Measurements from ENCODE around the gene SLC5A2. TPM values are rescaled to one million over a fixed set of nuclear protein-coding genes. Genes with fewer than 3 reads are reported as not detected.

The SLC5A2 gene
- total RNA-seq, 1 experiment from 2014 or later = 0.13 TPM

- CTCF ChIA-PET = no interaction called here
- Histone ChIP-seq H3K9me2 (ENCODE audit: insufficient read depth) (no peaks in the 10 kb centered on the region), H2AFZ (no peak overlapping the region), H3K4me1 (replicated peaks; ENCODE audit: insufficient read depth) (0 out of 2 replicates have a peak, but pooled peaks cover 5% of the 10 kb centered on the region), H3F3A (ENCODE audit: insufficient read depth, low read depth) (peaks cover 16% of the 10 kb centered on the region; the same call in 1 of the 2 replicates), H4K20me1 (ENCODE audit: insufficient read depth) (no peaks in the 10 kb centered on the region; the same call in 1 of the 2 replicates), H3K36me3 (ENCODE audit: low read depth) (no peaks in the 10 kb centered on the region), H3K9me3 (ENCODE audit: insufficient read depth, low read depth) (no peaks in the 10 kb centered on the region), H3K4me2 (no peak overlapping the region), H3K27ac (no peak overlapping the region), H3K79me2 (ENCODE audit: low read depth) (no peaks in the 10 kb centered on the region), H3K27me3 (ENCODE audit: insufficient read depth, low read depth) (no peaks in the 10 kb centered on the region), H3K4me3 (no peak overlapping the region)
- BruUV-seq (replicated peaks) = no TSS peak
- DNase-seq = no peak
- POLR2A ChIA-PET (ENCODE audit: unreplicated experiment) = no interaction called here
- intact Hi-C loops (cut with micrococcal nuclease; ENCODE audit: unreplicated experiment) = no loop called here
- TF ChIP-seq EZH2 (IDR thresholded peaks at IDR 0.05; ENCODE audit: low read depth) = no peak
- no peak for TF ChIP-seq CTCF (conservative IDR thresholded peaks at IDR 0.05)
Observed at GRCh38 chr16:31467858-31468257, 15.1 kb upstream of the SLC5A2 start.

GRCh38 chr16:31470615-31471014, 12.3 kb upstream of the SLC5A2 start:
- TF ChIP-seq EZH2 (IDR thresholded peaks at IDR 0.05; ENCODE audit: low read depth) (no peak), CTCF (conservative IDR thresholded peaks at IDR 0.05) (no peak)
- intact Hi-C loops (cut with micrococcal nuclease; ENCODE audit: unreplicated experiment) = loop anchor here (5.0 kb wide), 1 partner anchor 227 kb away; no protein-coding TSS in a partner anchor
- H3F3A ChIP-seq (ENCODE audit: insufficient read depth, low read depth) = peaks cover 21% of the 10 kb centered on the region; the same call in 1 of the 2 replicates
- H3K4me3 ChIP-seq = no peak overlapping the region
- 0 out of 2 replicates have a peak, but pooled peaks cover 5% of the 10 kb centered on the region for H3K4me1 ChIP-seq (replicated peaks; ENCODE audit: insufficient read depth)
- CTCF ChIA-PET = interaction anchor here (0.7 kb wide), 1 partner anchor 30 kb away, joined by 3 read pairs; no protein-coding TSS in a partner anchor
- H3K4me2 ChIP-seq = no peak overlapping the region
- BruUV-seq (replicated peaks) = no TSS peak
- no peak for DNase-seq
- POLR2A ChIA-PET (ENCODE audit: unreplicated experiment) = no interaction called here
- no peak overlapping the region for H3K27ac ChIP-seq
- no peaks in the 10 kb centered on the region for H3K9me3 ChIP-seq (ENCODE audit: insufficient read depth, low read depth)
- no peaks in the 10 kb centered on the region for H3K36me3 ChIP-seq (ENCODE audit: low read depth)
- no peaks in the 10 kb centered on the region for H3K9me2 ChIP-seq (ENCODE audit: insufficient read depth)
- no peaks in the 10 kb centered on the region for H3K27me3 ChIP-seq (ENCODE audit: insufficient read depth, low read depth)
- H2AFZ ChIP-seq = no peak overlapping the region
- no peaks in the 10 kb centered on the region for H3K79me2 ChIP-seq (ENCODE audit: low read depth)
- no peaks in the 10 kb centered on the region; the same call in 1 of the 2 replicates for H4K20me1 ChIP-seq (ENCODE audit: insufficient read depth)

GRCh38 chr16:31471241-31471874, 11.6 kb upstream of the SLC5A2 start:
- no peaks in the 10 kb centered on the region for H3K9me2 ChIP-seq (ENCODE audit: insufficient read depth)
- no peak for TF ChIP-seq CTCF (conservative IDR thresholded peaks at IDR 0.05)
- no peak for TF ChIP-seq EZH2 (IDR thresholded peaks at IDR 0.05; ENCODE audit: low read depth)
- H2AFZ ChIP-seq = peak overlapping the region; percentile 66; the same call in 1 of the 2 replicates
- no peak overlapping the region for H3K27ac ChIP-seq
- no peaks in the 10 kb centered on the region for H3K27me3 ChIP-seq (ENCODE audit: insufficient read depth, low read depth)
- CTCF ChIA-PET = interaction anchor here (0.7 to 1.9 kb wide), 2 partner anchors 11 to 29 kb away, joined by 3 to 10 read pairs; no protein-coding TSS in a partner anchor
- H3K9me3 ChIP-seq (ENCODE audit: insufficient read depth, low read depth) = no peaks in the 10 kb centered on the region
- no peaks in the 10 kb centered on the region for H3K79me2 ChIP-seq (ENCODE audit: low read depth)
- H3K36me3 ChIP-seq (ENCODE audit: low read depth) = no peaks in the 10 kb centered on the region
- peak overlapping the region; percentile 60; the same call in 1 of the 2 replicates for H3K4me3 ChIP-seq
- POLR2A ChIA-PET (ENCODE audit: unreplicated experiment) = interaction anchor here (0.6 to 0.7 kb wide), 2 partner anchors 13 to 531 kb away, joined by 3 to 9 read pairs; no protein-coding TSS in a partner anchor
- H3F3A ChIP-seq (ENCODE audit: insufficient read depth, low read depth) = peaks cover 21% of the 10 kb centered on the region; the same call in 1 of the 2 replicates
- intact Hi-C loops (cut with micrococcal nuclease; ENCODE audit: unreplicated experiment) = loop anchor here (5.0 kb wide), 1 partner anchor 226 kb away; no protein-coding TSS in a partner anchor
- peak overlapping the region; percentile 96 for H3K4me2 ChIP-seq
- no peak for DNase-seq
- H4K20me1 ChIP-seq (ENCODE audit: insufficient read depth) = no peaks in the 10 kb centered on the region; the same call in 1 of the 2 replicates
- no TSS peak for BruUV-seq (replicated peaks)
- H3K4me1 ChIP-seq (replicated peaks; ENCODE audit: insufficient read depth) = peaks cover 12% of the 10 kb centered on the region; the same call in 1 of the 2 replicates

All from PC-9 (cell line).